22Rv1 (cell line): ENCODE data around the gene STRIT1.

Experiments
- ZFX ChIP-seq: fragments of 450-650 bp; IDR thresholded peaks from 2 replicates; pipeline ENCODE4 v1.6.1; 2017; ENCODE audit warnings: antibody characterized with exemption, borderline replicate concordance
- TF ChIP-seq, protein P1 (sequence below): fragments of 450-650 bp; IDR thresholded peaks from 2 replicates; pipeline ENCODE4 v1.5.1; 2017; ENCODE audit warnings: mild to moderate bottlenecking

DNA sequence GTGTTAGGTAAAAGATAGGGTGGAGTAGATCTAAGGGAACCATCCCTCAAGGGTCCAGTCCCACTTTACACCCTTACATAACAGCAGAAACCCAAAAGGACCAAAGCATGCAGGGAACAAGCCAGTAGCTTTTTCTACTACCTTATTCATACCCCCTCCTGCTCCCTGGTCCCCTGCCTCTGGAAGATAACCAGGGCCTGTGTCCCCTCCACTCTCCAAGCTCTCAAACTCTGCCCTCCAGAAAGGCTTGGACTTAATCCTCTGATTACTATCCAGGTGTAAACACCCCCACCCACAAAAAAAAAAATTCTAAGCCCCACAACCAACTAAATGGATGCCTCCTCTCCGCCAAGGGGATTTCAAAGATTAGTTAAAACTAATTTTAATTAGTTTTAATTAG lies 33.9 kb upstream of the STRIT1 start:
- TF ChIP-seq, protein P1, sequence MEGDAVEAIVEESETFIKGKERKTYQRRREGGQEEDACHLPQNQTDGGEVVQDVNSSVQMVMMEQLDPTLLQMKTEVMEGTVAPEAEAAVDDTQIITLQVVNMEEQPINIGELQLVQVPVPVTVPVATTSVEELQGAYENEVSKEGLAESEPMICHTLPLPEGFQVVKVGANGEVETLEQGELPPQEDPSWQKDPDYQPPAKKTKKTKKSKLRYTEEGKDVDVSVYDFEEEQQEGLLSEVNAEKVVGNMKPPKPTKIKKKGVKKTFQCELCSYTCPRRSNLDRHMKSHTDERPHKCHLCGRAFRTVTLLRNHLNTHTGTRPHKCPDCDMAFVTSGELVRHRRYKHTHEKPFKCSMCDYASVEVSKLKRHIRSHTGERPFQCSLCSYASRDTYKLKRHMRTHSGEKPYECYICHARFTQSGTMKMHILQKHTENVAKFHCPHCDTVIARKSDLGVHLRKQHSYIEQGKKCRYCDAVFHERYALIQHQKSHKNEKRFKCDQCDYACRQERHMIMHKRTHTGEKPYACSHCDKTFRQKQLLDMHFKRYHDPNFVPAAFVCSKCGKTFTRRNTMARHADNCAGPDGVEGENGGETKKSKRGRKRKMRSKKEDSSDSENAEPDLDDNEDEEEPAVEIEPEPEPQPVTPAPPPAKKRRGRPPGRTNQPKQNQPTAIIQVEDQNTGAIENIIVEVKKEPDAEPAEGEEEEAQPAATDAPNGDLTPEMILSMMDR, result no peak
- no peak for TF ChIP-seq ZFX
